Stimulated activated naive B cell treated with anti-CD40 and anti-IgM and Interleukin-4, amounts not matched to agents 10 μg/mL and 1 μg/mL and 100 μg/mL, for 72 hours (primary cell): ENCODE data around the gene ANKFN1.
"Not testable (repeated sequence)": the region's sequence is repeated elsewhere in the genome, so short reads cannot be mapped to it uniquely, and the experiment has no call there.

Source experiments
- ATAC-seq, 2 donors: fragments of 150-1000 bp; cut with Tn5 transposase; replicated peaks; 2 replicates each; pipeline ENCODE4 v1.10.0; 2021; ENCODE audit warnings: moderate library complexity in 1 of 2
- DNase-seq: peaks from one replicate; pipeline ENCODE4 v3.0.0; 2021
- H3K27ac Mint-ChIP-seq: one replicate; pipeline ENCODE4 v1.8.0; 2022; ENCODE audit warnings: mild to moderate bottlenecking, mixed read lengths
- H3K27me3 Mint-ChIP-seq, 2 donors: one replicate each; pipeline ENCODE4 v1.8.0; 2022; ENCODE audit warnings: mixed read lengths in 2 of 2
- H3K36me3 Mint-ChIP-seq, 2 donors: one replicate each; pipeline ENCODE4 v1.8.0; 2022; ENCODE audit warnings: mixed read lengths in 2 of 2, mild to moderate bottlenecking in 1 of 2
- H3K4me1 Mint-ChIP-seq, 2 donors: one replicate each; pipeline ENCODE4 v1.8.0; 2022; ENCODE audit warnings: mixed read lengths in 2 of 2, mild to moderate bottlenecking in 1 of 2
- H3K4me3 Mint-ChIP-seq, 2 donors: one replicate each; pipeline ENCODE4 v1.8.0; 2022; ENCODE audit warnings: mild to moderate bottlenecking in 2 of 2, mixed read lengths in 2 of 2, moderate library complexity in 1 of 2
- H3K9me3 Mint-ChIP-seq, 2 donors: one replicate each; pipeline ENCODE4 v1.8.0; 2022; ENCODE audit warnings: mixed read lengths in 2 of 2, mild to moderate bottlenecking in 1 of 2

ANKFN1 gene

DNA sequence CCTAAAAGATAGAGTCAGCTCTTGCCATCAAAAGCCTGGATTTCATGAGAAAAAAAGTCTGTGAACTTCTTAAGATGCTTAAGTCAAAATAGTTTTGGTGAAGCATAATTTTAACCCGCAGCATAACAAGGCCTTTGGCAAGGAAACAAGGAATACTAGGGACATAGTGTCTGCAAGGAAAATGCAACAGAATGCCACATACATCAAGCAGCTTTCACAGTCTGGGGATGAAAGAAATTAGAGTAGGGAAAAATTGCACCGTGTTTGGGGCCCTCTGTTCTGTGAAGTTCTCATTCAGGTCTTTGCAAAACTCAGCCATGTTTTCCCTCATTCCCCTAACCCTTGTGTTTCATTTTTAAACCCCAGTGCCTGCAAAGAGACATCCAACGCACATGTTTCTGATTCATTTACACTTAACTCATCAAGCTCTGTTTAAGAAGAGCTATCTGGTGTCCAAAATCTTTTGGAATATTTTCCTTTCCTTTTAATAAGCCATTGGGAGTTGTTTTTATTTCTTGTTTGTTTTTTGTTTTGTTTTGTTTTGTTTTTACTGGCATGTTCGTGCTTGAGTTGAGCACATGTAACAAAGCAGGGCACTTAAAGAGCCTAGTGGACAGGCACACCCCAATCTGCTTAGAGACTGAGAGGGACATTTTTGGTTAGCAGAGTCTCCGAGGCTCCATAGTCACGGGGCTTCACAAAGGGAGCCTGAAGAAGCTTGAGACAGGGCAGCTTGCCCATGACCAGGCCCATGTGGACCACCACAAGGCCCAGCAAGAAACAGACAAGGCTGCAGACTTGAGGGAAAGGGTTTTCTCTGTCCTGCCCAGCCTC is 116.5 kb downstream of the ANKFN1 start:
- Mint-ChIP-seq H3K4me3 (no peak overlapping the region), H3K4me1 (no peaks in the 10 kb centered on the region), H3K27me3 (no peaks in the 10 kb centered on the region), H3K36me3 (no peaks in the 10 kb centered on the region), H3K9me3 (peaks cover 0 to 2% of the 10 kb centered on the region in 2 donors), H3K27ac (no peak overlapping the region)
- no peak for DNase-seq
- no peak for ATAC-seq

DNA sequence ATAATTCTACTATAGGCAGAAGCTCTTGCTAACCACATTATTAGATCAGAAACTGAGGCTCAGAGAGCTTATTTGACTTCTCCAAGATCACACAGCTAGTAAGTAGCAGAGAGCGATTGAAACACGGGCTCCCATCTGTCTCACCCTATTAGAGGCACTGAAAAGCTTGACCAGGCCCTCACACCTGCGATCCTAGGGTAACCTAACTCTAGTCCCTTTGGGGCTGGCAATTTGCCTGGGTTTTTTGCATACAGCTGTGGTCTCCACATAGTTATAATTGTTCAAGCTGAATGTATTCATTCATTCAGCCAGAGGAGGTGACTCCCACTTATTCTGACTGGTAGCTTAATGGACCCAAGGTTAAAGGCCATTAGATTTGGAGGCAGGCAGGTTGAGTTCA is 121.2 kb downstream of the ANKFN1 start:
- peaks cover 0 to 2% of the 10 kb centered on the region in 2 donors for H3K9me3 Mint-ChIP-seq
- H3K36me3 Mint-ChIP-seq = no peaks in the 10 kb centered on the region
- no peak for ATAC-seq
- no peak overlapping the region for H3K4me3 Mint-ChIP-seq
- DNase-seq = no peak
- H3K27ac Mint-ChIP-seq = no peak overlapping the region
- H3K27me3 Mint-ChIP-seq = no peaks in the 10 kb centered on the region
- H3K4me1 Mint-ChIP-seq = no peaks in the 10 kb centered on the region

DNA sequence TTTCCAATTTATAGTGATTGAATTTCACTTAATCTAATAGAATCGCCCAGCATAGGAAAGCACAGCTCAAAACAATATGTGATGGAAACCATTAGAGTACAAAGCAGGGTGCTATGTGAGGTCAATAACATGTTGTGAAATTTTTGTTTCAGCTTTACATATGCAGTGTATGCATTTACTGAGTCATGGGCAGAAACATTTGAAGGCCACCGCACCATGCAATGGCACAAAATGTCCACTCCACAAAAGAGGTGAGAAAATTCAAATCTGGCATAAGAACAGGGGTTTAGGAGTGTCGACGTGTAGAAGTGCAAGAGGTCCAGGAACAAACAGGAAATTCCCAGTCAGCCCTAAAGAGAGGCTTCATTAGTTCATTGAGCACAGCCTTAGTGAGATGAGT is 131.2 kb downstream of the ANKFN1 start:
- no peak for DNase-seq
- Mint-ChIP-seq H3K9me3 (peaks cover 3 to 4% of the 10 kb centered on the region in 2 donors), H3K4me3 (no peak overlapping the region), H3K4me1 (no peaks in the 10 kb centered on the region), H3K36me3 (no peaks in the 10 kb centered on the region), H3K27me3 (no peaks in the 10 kb centered on the region), H3K27ac (no peak overlapping the region)
- no peak for ATAC-seq

DNA sequence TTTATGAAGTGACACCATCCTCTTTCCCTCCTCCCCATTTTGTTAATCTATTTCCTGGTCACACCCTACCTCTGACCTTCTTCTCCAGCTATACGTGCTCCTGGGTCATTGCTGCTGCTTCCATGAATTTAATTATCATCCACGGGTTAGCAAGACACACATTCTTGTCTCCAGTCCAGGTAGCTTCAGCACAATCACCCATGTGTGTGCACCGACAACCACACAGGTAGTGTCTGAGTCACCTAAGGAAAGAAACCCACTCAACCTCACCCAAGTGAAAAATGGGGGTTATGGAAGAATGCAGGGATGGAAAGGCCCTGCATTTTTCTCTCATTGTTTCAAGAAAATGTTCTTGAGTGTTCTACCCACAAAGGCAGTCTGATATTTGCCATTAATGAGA is 135.5 kb downstream of the ANKFN1 start:
- not testable (repeated sequence) for H3K27ac Mint-ChIP-seq, H3K4me1 Mint-ChIP-seq, H3K36me3 Mint-ChIP-seq, H3K27me3 Mint-ChIP-seq, ATAC-seq, H3K4me3 Mint-ChIP-seq, H3K9me3 Mint-ChIP-seq, DNase-seq

DNA sequence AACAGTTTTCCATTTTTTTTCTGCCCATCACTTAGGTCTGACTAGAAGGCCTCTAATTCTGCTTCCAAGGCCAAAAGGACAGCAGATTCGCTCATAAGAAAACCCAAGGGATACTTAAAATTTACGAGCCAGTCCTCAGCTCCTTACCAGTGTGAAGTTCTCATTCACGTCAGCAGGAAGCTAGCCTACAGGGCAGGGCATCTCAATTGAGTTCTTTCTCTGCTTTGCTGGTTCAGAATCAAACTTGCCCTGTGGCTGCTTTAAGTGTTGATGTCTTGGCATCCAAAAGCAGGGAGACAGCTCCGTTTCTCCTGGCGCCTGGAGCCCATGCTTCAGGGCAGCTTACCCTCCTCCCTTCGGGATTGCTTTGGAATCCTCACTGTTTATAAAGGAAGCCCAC is 136.0 kb downstream of the ANKFN1 start:
- H3K27me3 Mint-ChIP-seq = no peaks in the 10 kb centered on the region
- H3K9me3 Mint-ChIP-seq = no peaks in the 10 kb centered on the region
- DNase-seq (no peak), ATAC-seq (no peak)
- peaks cover 2 to 6% of the 10 kb centered on the region in 2 donors for H3K4me1 Mint-ChIP-seq
- H3K4me3 Mint-ChIP-seq = no peak overlapping the region
- H3K27ac Mint-ChIP-seq = no peak overlapping the region
- H3K36me3 Mint-ChIP-seq = no peaks in the 10 kb centered on the region

DNA sequence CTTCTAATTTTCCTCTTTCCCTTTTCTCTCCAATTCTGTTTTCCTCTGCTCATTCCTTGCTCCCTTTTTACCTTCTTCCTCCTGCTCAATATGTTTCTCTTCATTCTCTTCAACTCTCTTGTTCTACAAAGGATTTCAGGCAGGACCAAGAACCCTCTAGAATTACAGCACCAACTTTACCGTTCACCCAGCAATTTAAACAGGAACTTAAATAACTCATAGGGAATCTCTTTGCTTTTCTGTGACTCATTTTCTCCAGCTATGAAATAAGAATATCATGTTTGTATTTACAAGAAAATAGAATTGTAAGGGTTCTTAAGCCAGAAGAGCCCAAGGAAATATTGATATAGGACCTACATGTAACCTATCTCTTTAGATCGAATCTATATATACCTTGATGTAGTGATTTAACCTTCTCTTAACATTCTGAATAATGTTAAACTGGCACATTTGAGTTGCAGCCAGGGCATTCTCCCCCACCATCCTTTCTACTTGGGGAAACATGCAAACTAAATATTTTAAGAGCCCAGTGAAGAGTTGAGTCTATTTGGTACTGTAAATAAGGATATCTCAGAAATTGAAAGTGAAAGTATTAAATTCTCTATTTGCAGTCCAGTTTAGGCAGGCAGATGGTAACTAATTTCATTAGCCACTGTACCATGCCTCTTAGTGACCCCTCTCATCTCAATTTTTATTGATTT is 137.0 kb downstream of the ANKFN1 start:
- peaks cover 2 to 6% of the 10 kb centered on the region in 2 donors for H3K4me1 Mint-ChIP-seq
- no peak overlapping the region for H3K27ac Mint-ChIP-seq
- peak overlapping the region in 1 of 2 donors; percentile 48 for H3K4me3 Mint-ChIP-seq
- ATAC-seq = no peak
- H3K27me3 Mint-ChIP-seq = no peaks in the 10 kb centered on the region
- DNase-seq = no peak
- H3K9me3 Mint-ChIP-seq = no peaks in the 10 kb centered on the region
- H3K36me3 Mint-ChIP-seq = no peaks in the 10 kb centered on the region

DNA sequence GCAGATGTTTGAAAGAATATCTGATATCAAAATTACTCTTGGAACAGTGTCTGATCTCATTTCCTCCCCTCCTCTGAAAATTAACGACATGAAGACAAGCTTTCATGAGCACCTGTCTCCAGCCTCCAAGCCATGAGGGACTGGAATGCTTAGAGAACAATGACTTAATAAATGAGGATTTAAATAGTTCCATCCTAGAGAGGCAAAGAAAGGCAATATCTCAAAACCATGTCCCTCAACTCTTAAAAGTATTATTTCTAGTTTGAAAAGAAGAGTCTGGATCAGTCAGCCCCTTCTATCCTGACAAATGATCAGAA is 137.5 kb downstream of the ANKFN1 start:
- Mint-ChIP-seq H3K27ac (no peak overlapping the region), H3K36me3 (no peaks in the 10 kb centered on the region), H3K27me3 (no peaks in the 10 kb centered on the region), H3K4me1 (peaks cover 2 to 6% of the 10 kb centered on the region in 2 donors), H3K9me3 (no peaks in the 10 kb centered on the region), H3K4me3 (peak overlapping the region in 1 of 2 donors; percentile 48)
- DNase-seq (no peak), ATAC-seq (no peak)

DNA sequence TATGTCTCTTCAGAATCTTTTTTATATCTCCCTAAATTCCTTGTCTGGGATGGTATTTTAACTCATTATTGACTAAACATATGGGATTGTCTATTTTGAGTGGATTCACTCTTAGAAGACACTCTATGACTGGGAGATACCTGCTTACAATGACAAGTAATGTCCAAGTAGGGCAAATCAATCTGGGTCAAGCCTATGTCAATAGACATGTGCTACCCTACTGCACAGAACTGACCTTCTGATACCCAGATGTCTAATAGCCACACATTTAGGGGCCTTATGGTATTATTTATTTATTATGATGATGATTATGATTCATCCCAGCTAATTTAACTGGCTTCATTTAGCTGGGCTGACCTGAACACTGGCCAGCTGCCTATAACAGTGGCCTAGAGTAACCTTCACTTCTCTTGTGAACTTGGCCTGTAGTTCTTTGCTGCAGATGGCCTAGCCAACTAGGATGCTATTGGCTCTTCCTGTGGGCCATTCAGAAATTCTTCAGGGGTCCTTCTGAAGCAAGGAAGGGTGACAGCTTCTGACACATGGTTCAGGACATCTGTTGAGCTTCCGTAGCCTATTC is 138.0 kb downstream of the ANKFN1 start:
- Mint-ChIP-seq H3K27ac (no peak overlapping the region), H3K4me1 (peaks cover 2 to 6% of the 10 kb centered on the region in 2 donors), H3K27me3 (no peaks in the 10 kb centered on the region), H3K4me3 (no peak overlapping the region), H3K36me3 (no peaks in the 10 kb centered on the region), H3K9me3 (no peaks in the 10 kb centered on the region)
- no peak for DNase-seq
- no peak for ATAC-seq

DNA sequence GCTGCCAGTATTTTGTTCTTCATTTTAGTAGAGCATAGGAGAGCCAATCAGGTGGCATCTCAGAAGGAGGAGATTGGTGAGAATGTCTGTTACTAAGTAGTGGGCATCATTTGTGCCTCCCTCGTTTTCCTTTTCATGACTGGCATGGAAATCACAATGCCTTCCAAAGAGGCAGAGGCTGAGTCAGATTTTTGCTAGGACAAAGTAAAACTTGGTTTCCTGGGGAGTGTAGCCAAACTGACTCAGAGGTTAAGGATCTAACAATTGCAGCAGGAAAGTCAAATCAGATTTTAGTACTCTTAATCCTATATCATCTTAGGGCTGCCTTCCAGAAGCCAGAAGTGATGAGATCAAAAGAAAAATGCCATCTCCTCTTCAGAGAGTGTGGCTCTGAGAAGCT is 138.7 kb downstream of the ANKFN1 start:
- Mint-ChIP-seq H3K9me3 (no peaks in the 10 kb centered on the region), H3K27ac (no peak overlapping the region), H3K27me3 (no peaks in the 10 kb centered on the region), H3K36me3 (no peaks in the 10 kb centered on the region), H3K4me3 (no peak overlapping the region), H3K4me1 (peaks cover 2 to 6% of the 10 kb centered on the region in 2 donors)
- ATAC-seq (no peak), DNase-seq (no peak)

DNA sequence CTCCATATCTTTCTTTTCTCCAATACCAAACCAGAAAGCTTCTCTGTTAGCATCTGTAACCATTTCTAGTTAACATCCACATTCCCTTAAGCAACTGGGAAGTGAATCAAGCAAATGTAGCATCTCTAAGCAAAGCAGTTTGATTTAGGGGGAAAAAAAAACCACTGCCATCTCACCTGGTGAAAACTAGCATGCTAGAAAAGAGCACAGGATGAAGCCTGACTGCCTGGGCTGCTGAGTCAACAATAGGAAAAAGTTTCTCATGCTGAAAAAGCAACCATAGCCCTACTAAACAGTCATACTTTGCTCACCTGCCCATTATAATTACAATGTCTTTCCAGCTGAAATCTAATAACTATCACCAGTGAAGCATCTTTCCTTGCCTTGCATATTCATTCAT is 139.3 kb downstream of the ANKFN1 start:
- Mint-ChIP-seq H3K36me3 (no peaks in the 10 kb centered on the region), H3K27ac (no peak overlapping the region)

DNA sequence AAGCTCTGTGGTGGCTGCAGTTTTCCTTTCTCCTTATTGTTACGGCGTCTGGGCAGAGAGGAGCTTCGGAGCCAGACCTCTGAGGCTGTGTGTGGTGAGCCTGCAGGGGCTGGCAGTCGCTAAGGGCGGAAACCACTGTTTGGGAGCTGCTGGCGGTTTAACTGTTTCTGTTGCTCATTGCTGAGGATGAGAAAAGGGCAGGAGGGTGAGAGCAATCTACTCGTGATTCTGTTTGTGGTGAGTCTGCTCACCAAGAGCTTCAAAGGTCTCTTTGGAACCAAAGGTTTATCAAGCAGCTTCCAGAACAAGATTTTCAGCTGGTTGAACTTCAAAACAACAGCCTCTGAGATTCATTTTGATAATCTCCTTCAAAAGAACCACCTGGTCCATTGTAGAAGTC is 143.9 kb downstream of the ANKFN1 start:
- ATAC-seq (peak in 1 of 2 donors; percentile 21), DNase-seq (no peak)
- no peak overlapping the region for H3K27ac Mint-ChIP-seq
- no peaks in the 10 kb centered on the region for H3K27me3 Mint-ChIP-seq
- H3K4me3 Mint-ChIP-seq = no peak overlapping the region
- H3K9me3 Mint-ChIP-seq = no peaks in the 10 kb centered on the region
- no peaks in the 10 kb centered on the region for H3K36me3 Mint-ChIP-seq
- H3K4me1 Mint-ChIP-seq = no peaks in the 10 kb centered on the region

More for the DNA sequence above, 139.3 kb downstream of the ANKFN1 start:
- no peak for DNase-seq
- Mint-ChIP-seq H3K9me3 (no peaks in the 10 kb centered on the region), H3K4me1 (peaks cover 2 to 6% of the 10 kb centered on the region in 2 donors), H3K4me3 (no peak overlapping the region), H3K27me3 (no peaks in the 10 kb centered on the region)
- no peak for ATAC-seq

DNA sequence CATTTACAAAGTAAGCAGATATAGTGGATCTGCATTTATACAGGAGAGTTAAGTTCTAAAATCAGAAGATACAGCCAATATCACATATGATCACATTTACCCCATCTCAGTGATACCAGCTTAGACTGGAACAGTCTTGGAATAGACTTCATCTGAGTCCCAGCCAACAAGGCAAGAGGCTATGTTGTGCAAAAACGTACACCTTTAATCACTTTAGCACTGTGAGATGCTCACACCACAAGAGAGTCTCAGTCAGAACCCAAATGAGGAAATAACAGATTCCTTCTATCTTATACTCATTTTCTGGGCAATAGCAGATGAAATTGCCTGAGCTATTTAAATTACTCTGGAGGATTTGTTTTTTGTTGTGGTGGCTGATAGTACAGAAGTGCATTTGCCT is 145.6 kb downstream of the ANKFN1 start:
- no peak for DNase-seq
- Mint-ChIP-seq H3K27ac (no peak overlapping the region), H3K4me1 (no peaks in the 10 kb centered on the region), H3K4me3 (no peak overlapping the region), H3K27me3 (no peaks in the 10 kb centered on the region), H3K9me3 (no peaks in the 10 kb centered on the region), H3K36me3 (no peaks in the 10 kb centered on the region)
- no peak for ATAC-seq

DNA sequence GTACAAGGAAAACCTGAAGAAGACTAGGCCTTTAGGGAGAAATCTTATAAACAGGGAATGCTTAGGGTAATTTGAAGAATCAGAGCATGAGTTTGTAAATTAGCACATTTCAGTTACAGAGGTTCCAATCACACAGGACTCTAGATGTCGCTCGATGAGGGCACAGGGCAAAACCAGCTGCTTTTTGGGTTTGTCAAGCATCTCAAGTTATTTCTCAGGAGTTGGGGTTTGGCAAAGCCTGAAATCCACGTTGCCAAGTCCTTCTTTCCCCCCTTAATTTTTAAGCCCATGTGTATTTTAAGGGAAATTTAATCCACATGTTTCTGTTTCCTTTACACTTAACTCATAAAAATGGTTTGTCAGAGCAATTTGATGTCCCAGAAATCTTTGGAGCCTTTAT is 146.9 kb downstream of the ANKFN1 start:
- no peaks in the 10 kb centered on the region for H3K27me3 Mint-ChIP-seq
- no peak for ATAC-seq
- no peak for DNase-seq
- no peak overlapping the region for H3K27ac Mint-ChIP-seq
- H3K4me1 Mint-ChIP-seq = no peaks in the 10 kb centered on the region
- no peaks in the 10 kb centered on the region for H3K36me3 Mint-ChIP-seq
- H3K4me3 Mint-ChIP-seq = no peak overlapping the region
- H3K9me3 Mint-ChIP-seq = no peaks in the 10 kb centered on the region

DNA sequence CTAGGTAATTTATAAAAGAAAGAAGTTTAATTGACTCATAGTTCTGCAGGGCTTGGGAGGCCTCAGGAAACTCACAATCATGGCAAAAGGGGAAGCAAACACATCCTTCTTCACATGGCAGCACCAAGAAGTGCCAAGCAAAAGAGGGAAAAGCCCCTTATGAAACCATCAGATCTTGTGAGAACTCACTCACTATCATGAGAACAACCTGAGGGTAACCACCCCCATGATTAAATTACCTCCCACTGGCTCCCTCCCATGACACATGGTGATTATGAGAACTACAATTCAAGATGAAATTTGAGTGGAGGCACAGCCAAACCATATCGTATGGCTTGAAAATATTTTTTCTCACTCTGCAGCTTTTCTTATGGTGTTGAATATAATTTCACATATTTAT is 151.7 kb downstream of the ANKFN1 start:
- H3K27ac Mint-ChIP-seq = no peak overlapping the region
- no peak overlapping the region for H3K4me3 Mint-ChIP-seq
- no peaks in the 10 kb centered on the region for H3K36me3 Mint-ChIP-seq
- ATAC-seq (no peak), DNase-seq (no peak)
- H3K4me1 Mint-ChIP-seq = no peaks in the 10 kb centered on the region
- H3K9me3 Mint-ChIP-seq = peaks cover 0 to 5% of the 10 kb centered on the region in 2 donors
- H3K27me3 Mint-ChIP-seq = no peaks in the 10 kb centered on the region

DNA sequence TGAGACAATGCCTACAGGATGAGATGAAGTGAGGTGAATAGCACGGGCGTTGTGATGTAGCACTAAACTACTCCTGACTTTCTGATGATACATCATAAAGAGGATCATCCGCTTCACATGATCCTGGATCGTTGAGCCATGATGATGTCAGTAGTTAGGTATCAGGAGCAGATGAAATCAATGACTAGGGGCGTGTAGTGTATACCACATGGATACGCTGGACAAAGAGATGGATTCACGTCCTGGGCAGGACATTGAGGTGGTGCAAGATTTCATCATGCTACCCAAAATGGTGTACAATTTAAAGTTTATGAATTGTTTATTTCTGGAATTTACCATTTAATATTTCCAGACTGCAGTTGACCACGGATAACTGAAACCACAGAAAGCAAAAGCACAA is 156.6 kb downstream of the ANKFN1 start:
- Mint-ChIP-seq H3K27ac (no peak overlapping the region), H3K36me3 (no peaks in the 10 kb centered on the region), H3K4me3 (no peak overlapping the region), H3K9me3 (peaks cover 0 to 5% of the 10 kb centered on the region in 2 donors), H3K27me3 (no peaks in the 10 kb centered on the region), H3K4me1 (no peaks in the 10 kb centered on the region)
- DNase-seq (no peak), ATAC-seq (no peak)
